ENCODE measurements around the gene DIAPH3. TPM values are rescaled to one million over a fixed set of nuclear protein-coding genes. Genes with fewer than 3 reads are reported as not detected.

Gene DIAPH3
- total RNA-seq, 2 donors from 2014 or later, result 7.1 to 8.0 TPM

- Histone ChIP-seq H3K27me3 (replicated peaks; ENCODE audit: insufficient read depth) (no peaks in the 10 kb centered on the region), H3K4me3 (no peak overlapping the region), H3K36me3 (no peaks in the 10 kb centered on the region), H3K27ac (no peak overlapping the region), H3K4me1 (ENCODE audit: control insufficient read depth in 1 of 2, low read depth in 2 of 2) (no peaks in the 10 kb centered on the region), H3K9me3 (no peaks in the 10 kb centered on the region)
- DNase-seq (ENCODE audit: low spot score), result no peak
- no peak for TF ChIP-seq CTCF (IDR thresholded peaks at IDR 0.05)
- ATAC-seq (ENCODE audit: insufficient number of reproducible peaks, low FRiP score, low read depth), result no peak
Measured at GRCh38 chr13:59951011-59951410, 212.7 kb downstream of the DIAPH3 start.

- no peaks in the 10 kb centered on the region for H3K9me3 ChIP-seq
- H3K27me3 ChIP-seq (replicated peaks; ENCODE audit: insufficient read depth), result no peaks in the 10 kb centered on the region
- no peak overlapping the region for H3K27ac ChIP-seq
- no peak overlapping the region for H3K4me3 ChIP-seq
- DNase-seq (ENCODE audit: low spot score), result no peak
- H3K36me3 ChIP-seq, result no peaks in the 10 kb centered on the region
- TF ChIP-seq CTCF (IDR thresholded peaks at IDR 0.05), result no peak
- H3K4me1 ChIP-seq (ENCODE audit: control insufficient read depth in 1 of 2, low read depth in 2 of 2), result no peaks in the 10 kb centered on the region
- ATAC-seq (ENCODE audit: insufficient number of reproducible peaks, low FRiP score, low read depth), result no peak
Measured at GRCh38 chr13:59950266-59950665, 213.5 kb downstream of the DIAPH3 start.

GRCh38 chr13:59948686-59949085 is 215.0 kb downstream of the DIAPH3 start:
- no peaks in the 10 kb centered on the region for H3K4me1 ChIP-seq (ENCODE audit: control insufficient read depth in 1 of 2, low read depth in 2 of 2)
- DNase-seq (ENCODE audit: low spot score), result no peak
- no peaks in the 10 kb centered on the region for H3K27me3 ChIP-seq (replicated peaks; ENCODE audit: insufficient read depth)

GRCh38 chr13:59946944-59947343 is 216.8 kb downstream of the DIAPH3 start:
- Histone ChIP-seq H3K9me3 (no peaks in the 10 kb centered on the region), H3K27me3 (replicated peaks; ENCODE audit: insufficient read depth) (no peaks in the 10 kb centered on the region), H3K4me3 (no peak overlapping the region), H3K4me1 (ENCODE audit: control insufficient read depth in 1 of 2, low read depth in 2 of 2) (no peaks in the 10 kb centered on the region), H3K27ac (no peak overlapping the region), H3K36me3 (no peaks in the 10 kb centered on the region)
- DNase-seq (ENCODE audit: low spot score) (no peak), ATAC-seq (ENCODE audit: insufficient number of reproducible peaks, low FRiP score, low read depth) (no peak)
- no peak for TF ChIP-seq CTCF (IDR thresholded peaks at IDR 0.05)

More at GRCh38 chr13:59948686-59949085, 215.0 kb downstream of the DIAPH3 start:
- no peak for ATAC-seq (ENCODE audit: insufficient number of reproducible peaks, low FRiP score, low read depth)
- TF ChIP-seq CTCF (IDR thresholded peaks at IDR 0.05), result no peak
- Histone ChIP-seq H3K27ac (no peak overlapping the region), H3K4me3 (no peak overlapping the region), H3K9me3 (no peaks in the 10 kb centered on the region), H3K36me3 (no peaks in the 10 kb centered on the region)

GRCh38 chr13:59931621-59932020 is 232.1 kb downstream of the DIAPH3 start:
- Histone ChIP-seq H3K9me3 (no peaks in the 10 kb centered on the region), H3K27me3 (replicated peaks; ENCODE audit: insufficient read depth) (no peaks in the 10 kb centered on the region), H3K27ac (no peak overlapping the region), H3K4me1 (ENCODE audit: control insufficient read depth in 1 of 2, low read depth in 2 of 2) (no peaks in the 10 kb centered on the region), H3K36me3 (no peaks in the 10 kb centered on the region), H3K4me3 (no peak overlapping the region)
- TF ChIP-seq CTCF (IDR thresholded peaks at IDR 0.05), result no peak
- ATAC-seq (ENCODE audit: insufficient number of reproducible peaks, low FRiP score, low read depth) (no peak), DNase-seq (ENCODE audit: low spot score) (no peak)

Measured in thoracic aorta (tissue), 2 donors.